Measurements from ENCODE around the gene BLM. TPM values are rescaled to one million over a fixed set of nuclear protein-coding genes. Genes with fewer than 3 reads are reported as not detected.

BLM gene
- total RNA-seq, 1 donor from 2014 or later = 3.7 TPM

DNA sequence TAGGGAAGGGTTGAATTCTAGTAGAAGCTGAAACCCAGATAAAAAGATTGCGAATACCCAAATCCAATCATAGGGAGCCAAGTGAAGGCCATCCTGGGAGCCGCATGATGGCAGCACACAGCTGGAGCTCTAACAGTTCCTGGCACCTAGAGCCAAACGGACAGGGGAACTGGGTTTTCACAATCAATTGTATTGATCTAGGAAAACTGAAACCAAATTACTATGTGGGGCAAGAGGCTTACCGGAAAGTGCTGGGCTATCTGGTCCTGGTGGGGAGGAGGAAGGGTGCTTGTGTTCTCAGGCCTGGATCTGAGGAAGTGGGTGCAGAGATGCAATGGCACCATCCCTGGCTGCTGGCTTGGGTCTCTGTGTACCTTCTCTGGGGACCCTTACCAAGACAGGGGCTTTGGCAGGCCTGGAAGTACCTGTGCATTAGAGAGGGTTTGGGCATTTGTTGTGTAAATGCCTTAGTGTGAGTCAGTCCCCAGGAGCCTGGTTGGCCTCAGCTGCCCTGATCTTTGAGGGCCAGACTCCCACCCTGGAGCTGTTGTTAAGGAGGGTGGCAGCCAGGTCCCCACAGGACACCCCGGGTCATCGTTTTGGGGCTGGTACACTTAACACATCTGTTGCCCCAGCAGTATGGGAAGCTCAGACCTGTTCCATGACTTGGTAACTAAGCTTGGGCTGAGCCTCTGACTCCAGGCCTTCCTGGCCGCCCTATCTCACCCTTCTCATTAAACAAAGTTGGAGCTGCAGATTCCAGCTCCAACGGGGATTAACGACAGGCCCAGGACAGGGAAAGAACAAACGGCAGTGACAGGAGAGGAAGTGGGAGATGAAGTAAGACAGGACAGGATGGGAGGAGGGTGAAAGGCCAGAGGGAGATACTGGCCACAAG is 142.3 kb downstream of the BLM start:
- Histone ChIP-seq H2AFZ (ENCODE audit: low read depth, low read length) (peak overlapping the region; percentile 18), H3K4me1 (ENCODE audit: insufficient read depth, low read length) (peaks cover 4% of the 10 kb centered on the region), H3K27ac (ENCODE audit: low read depth, low read length) (no peak overlapping the region), H3K36me3 (ENCODE audit: insufficient read depth, low read length) (no peaks in the 10 kb centered on the region), H3K9me3 (ENCODE audit: insufficient read depth, low read depth, low read length) (no peaks in the 10 kb centered on the region), H3K4me2 (ENCODE audit: low read length) (no peak overlapping the region), H3K9ac (ENCODE audit: low read length) (no peak overlapping the region), H3K79me2 (ENCODE audit: insufficient read depth, low read length) (no peaks in the 10 kb centered on the region), H3K4me3 (ENCODE audit: insufficient read depth, low read depth, low read length) (no peak overlapping the region), H4K20me1 (ENCODE audit: insufficient read depth, low read length) (no peaks in the 10 kb centered on the region), H3K27me3 (ENCODE audit: insufficient read depth, low read length) (no peaks in the 10 kb centered on the region)
- H3K27ac Mint-ChIP-seq (ENCODE audit: unreplicated experiment) = no peak overlapping the region
- TF ChIP-seq CTCF (IDR thresholded peaks at IDR 0.05; ENCODE audit: insufficient read depth, low read depth, low read length) (no peak), EZH2 (IDR thresholded peaks at IDR 0.05; ENCODE audit: insufficient read depth, low read length) (no peak)
- H3K9me3 Mint-ChIP-seq (ENCODE audit: unreplicated experiment) = no peaks in the 10 kb centered on the region
- H3K4me1 Mint-ChIP-seq (ENCODE audit: low read depth, unreplicated experiment) = peaks cover 5% of the 10 kb centered on the region
- peaks cover 8% of the 10 kb centered on the region for H3K27me3 Mint-ChIP-seq (ENCODE audit: low read depth, unreplicated experiment)
- no peaks in the 10 kb centered on the region for H3K36me3 Mint-ChIP-seq (ENCODE audit: low read depth, unreplicated experiment)
- no peak for DNase-seq (ENCODE audit: low read depth)
- no peak overlapping the region for H3K4me3 Mint-ChIP-seq (ENCODE audit: unreplicated experiment)
- FAIRE-seq = no peak

DNA sequence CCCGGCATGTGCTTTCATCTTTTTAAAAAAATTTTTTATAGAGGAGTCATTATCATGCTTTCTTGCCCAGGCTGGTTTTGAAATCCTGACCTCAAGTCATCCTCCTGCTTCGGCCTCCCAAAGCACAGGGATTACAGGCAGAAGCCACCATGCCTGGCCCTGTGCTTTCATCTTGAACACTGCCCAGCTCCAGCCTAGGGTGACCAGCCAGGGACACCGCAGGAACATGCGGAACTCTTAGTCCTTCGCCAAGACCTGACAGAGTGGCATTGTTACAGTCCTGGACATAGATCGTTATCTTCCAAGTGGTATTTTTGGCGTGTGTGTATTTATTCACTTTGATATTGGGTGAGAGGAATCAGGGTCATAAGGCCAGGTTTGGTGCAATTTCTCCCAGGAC is 143.3 kb downstream of the BLM start:
- Histone ChIP-seq H3K4me3 (ENCODE audit: insufficient read depth, low read depth, low read length) (no peak overlapping the region), H3K9me3 (ENCODE audit: insufficient read depth, low read depth, low read length) (no peaks in the 10 kb centered on the region), H3K27me3 (ENCODE audit: insufficient read depth, low read length) (no peaks in the 10 kb centered on the region), H3K9ac (ENCODE audit: low read length) (no peak overlapping the region), H3K4me1 (ENCODE audit: insufficient read depth, low read length) (peaks cover 4% of the 10 kb centered on the region), H3K27ac (ENCODE audit: low read depth, low read length) (no peak overlapping the region), H2AFZ (ENCODE audit: low read depth, low read length) (no peak overlapping the region), H3K79me2 (ENCODE audit: insufficient read depth, low read length) (no peaks in the 10 kb centered on the region), H3K36me3 (ENCODE audit: insufficient read depth, low read length) (no peaks in the 10 kb centered on the region), H3K4me2 (ENCODE audit: low read length) (no peak overlapping the region), H4K20me1 (ENCODE audit: insufficient read depth, low read length) (no peaks in the 10 kb centered on the region)
- H3K4me1 Mint-ChIP-seq (ENCODE audit: low read depth, unreplicated experiment) = peaks cover 5% of the 10 kb centered on the region
- TF ChIP-seq CTCF (IDR thresholded peaks at IDR 0.05; ENCODE audit: insufficient read depth, low read depth, low read length) (no peak), EZH2 (IDR thresholded peaks at IDR 0.05; ENCODE audit: insufficient read depth, low read length) (no peak)
- no peak overlapping the region for H3K27ac Mint-ChIP-seq (ENCODE audit: unreplicated experiment)
- H3K36me3 Mint-ChIP-seq (ENCODE audit: low read depth, unreplicated experiment) = no peaks in the 10 kb centered on the region
- H3K27me3 Mint-ChIP-seq (ENCODE audit: low read depth, unreplicated experiment) = peaks cover 8% of the 10 kb centered on the region
- FAIRE-seq = no peak
- H3K4me3 Mint-ChIP-seq (ENCODE audit: unreplicated experiment) = no peak overlapping the region
- H3K9me3 Mint-ChIP-seq (ENCODE audit: unreplicated experiment) = no peaks in the 10 kb centered on the region
- DNase-seq (ENCODE audit: low read depth) = no peak

All from astrocyte (in vitro differentiated cells and primary cell).